ENCODE results near the gene ASAP2. TPM values are rescaled to one million over a fixed set of nuclear protein-coding genes. Genes with fewer than 3 reads are reported as not detected.

ASAP2 gene
- total RNA-seq, 1 experiment from 2014 or later: 12.6 TPM

DNA sequence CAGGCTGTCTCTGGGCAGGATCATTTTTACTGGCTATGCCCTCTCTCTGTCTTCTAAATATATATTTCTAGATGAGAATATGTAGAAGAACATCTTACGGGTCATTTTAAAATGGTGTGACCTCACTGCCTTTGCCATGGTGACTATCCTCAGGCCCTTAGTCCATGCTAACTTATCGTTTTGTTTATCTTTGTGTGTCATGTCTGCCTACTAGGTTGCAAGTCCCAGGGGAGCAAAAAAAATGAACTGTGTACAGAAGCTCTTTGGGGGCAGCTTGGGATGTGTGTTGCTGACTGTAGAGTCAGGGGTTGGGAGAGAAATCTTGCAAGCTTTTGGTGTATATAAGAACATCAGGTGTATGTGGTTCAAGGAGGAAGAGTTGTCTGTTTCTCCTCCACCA, 227.9 kb downstream of the ASAP2 start:
- no peaks in the 10 kb centered on the region for H3K79me1 ChIP-seq (ENCODE audit: insufficient read depth, low read depth, low read length, poor library complexity, severe bottlenecking)
- H3T11ph ChIP-seq (ENCODE audit: low read length): no peak overlapping the region
- no peak for TF ChIP-seq CTCF (conservative IDR thresholded peaks at IDR 0.05)
- H2AFZ ChIP-seq (ENCODE audit: low read length): no peak overlapping the region
- no peak overlapping the region for H3K23ac ChIP-seq (ENCODE audit: insufficient read length, low read depth, low read length)
- no peak overlapping the region for H4K91ac ChIP-seq (ENCODE audit: insufficient read length, low read depth, low read length)
- H3K9me3 ChIP-seq (ENCODE audit: control insufficient read depth, low read depth, low read length): no peaks in the 10 kb centered on the region
- no peak overlapping the region for H3K4me2 ChIP-seq (ENCODE audit: insufficient read depth, insufficient read length, low read length)
- no peaks in the 10 kb centered on the region for H3K79me2 ChIP-seq (ENCODE audit: insufficient read depth, low read length)
- H3K4ac ChIP-seq (ENCODE audit: low read depth, low read length): no peak overlapping the region
- no peaks in the 10 kb centered on the region for H3K9me3 Mint-ChIP-seq
- no peaks in the 10 kb centered on the region for H3K4me1 ChIP-seq (ENCODE audit: insufficient read depth, low read length)
- H3K14ac ChIP-seq (ENCODE audit: insufficient read depth, low read length): no peak overlapping the region
- no CpG with 5 or more reads among the region's 2 CpGs for WGBS (ENCODE audit: extremely low coverage, insufficient read length, low lambda C conversion rate)
- no peak overlapping the region for H2BK120ac ChIP-seq (ENCODE audit: low read depth, low read length, poor library complexity, severe bottlenecking)
- no peaks in the 10 kb centered on the region for H3K27me3 ChIP-seq (ENCODE audit: insufficient read depth, low read length)
- H2AK5ac ChIP-seq (ENCODE audit: insufficient read length, low read length): no peak overlapping the region
- no peak overlapping the region for H2BK5ac ChIP-seq (ENCODE audit: insufficient read length, low read length)
- peaks cover 27 to 80% (median 79%) of the 10 kb centered on the region in 3 experiments; a peak in 6 of 7 replicates for H3K36me3 Mint-ChIP-seq (ENCODE audit: insufficient read depth in 1 of 3, low read depth in 3 of 3)
- no peak overlapping the region for H3K4me3 Mint-ChIP-seq
- no peak overlapping the region for H4K8ac ChIP-seq (replicated peaks; ENCODE audit: insufficient read length, low read depth, low read length)
- no peak overlapping the region for H2BK20ac ChIP-seq (ENCODE audit: low read depth, low read length, poor library complexity, severe bottlenecking)
- H2BK15ac ChIP-seq (ENCODE audit: low read depth, low read length): no peak overlapping the region
- H3K23me2 ChIP-seq (ENCODE audit: insufficient read length, low read depth, low read length, poor library complexity, severe bottlenecking): no peaks in the 10 kb centered on the region
- no peak overlapping the region for H3K27ac ChIP-seq (ENCODE audit: insufficient read length, low read depth, low read length)
- no peak for DNase-seq
- H3K9ac ChIP-seq (ENCODE audit: extremely low read depth, insufficient read length, low read length): no peak overlapping the region
- H3K18ac ChIP-seq (ENCODE audit: insufficient read length, low read depth, low read length): no peak overlapping the region
- H2BK12ac ChIP-seq (ENCODE audit: insufficient read length, low read depth, low read length): no peak overlapping the region
- no peaks in the 10 kb centered on the region for H3K4me1 Mint-ChIP-seq
- H4K5ac ChIP-seq (ENCODE audit: insufficient read length, low read depth, low read length): no peak overlapping the region
- H3K27me3 Mint-ChIP-seq (ENCODE audit: low read depth): no peaks in the 10 kb centered on the region
- no peaks in the 10 kb centered on the region for H4K20me1 ChIP-seq (ENCODE audit: control insufficient read depth, insufficient read depth, insufficient read length)
- no peak overlapping the region for H3K56ac ChIP-seq (ENCODE audit: insufficient read length, low read depth, low read length)
- H3K27ac Mint-ChIP-seq: no peak overlapping the region

Data from H9 (cell line).